WTC11 (cell line): Measurements from ENCODE around the gene RND1.

Source experiments
- ELF4 ChIP-seq: sonication (generic); formaldehyde crosslinking; IDR thresholded peaks from 2 replicates; pipeline ENCODE4 v1.8.1; 2022; ENCODE audit warnings: low read depth, mild to moderate bottlenecking, moderate library complexity, missing genetic modification reagents
- JUN ChIP-seq: sonication (generic); formaldehyde crosslinking; IDR thresholded peaks from 2 replicates; pipeline ENCODE4 v1.8.0; 2023; ENCODE audit warnings: mild to moderate bottlenecking, missing genetic modification reagents
- NFATC4 ChIP-seq: fragments of 250-450 bp; sonication (Bioruptor Pico); IDR thresholded peaks from 2 replicates; pipeline ENCODE4 v1.9.0; 2021; ENCODE audit warnings: mild to moderate bottlenecking
- TEAD4 ChIP-seq: sonication (generic); formaldehyde crosslinking; IDR thresholded peaks from 2 replicates; pipeline ENCODE4 v1.8.0; 2022; ENCODE audit warnings: mild to moderate bottlenecking, missing genetic modification reagents
- TF ChIP-seq, protein P1 (sequence below): fragments of 200-600 bp; IDR thresholded peaks from 2 replicates; pipeline ENCODE4 v1.8.0; 2022; ENCODE audit warnings: antibody characterized with exemption

GRCh38 chr12:48863291-48863690, 2.4 kb downstream of the RND1 start:
- TF ChIP-seq JUN (CRISPR knock-in tag) (no peak), NFATC4 (CRISPR knock-in tag) (no peak), ELF4 (CRISPR knock-in tag) (no peak), TEAD4 (CRISPR knock-in tag) (no peak)
- TF ChIP-seq, protein P1, sequence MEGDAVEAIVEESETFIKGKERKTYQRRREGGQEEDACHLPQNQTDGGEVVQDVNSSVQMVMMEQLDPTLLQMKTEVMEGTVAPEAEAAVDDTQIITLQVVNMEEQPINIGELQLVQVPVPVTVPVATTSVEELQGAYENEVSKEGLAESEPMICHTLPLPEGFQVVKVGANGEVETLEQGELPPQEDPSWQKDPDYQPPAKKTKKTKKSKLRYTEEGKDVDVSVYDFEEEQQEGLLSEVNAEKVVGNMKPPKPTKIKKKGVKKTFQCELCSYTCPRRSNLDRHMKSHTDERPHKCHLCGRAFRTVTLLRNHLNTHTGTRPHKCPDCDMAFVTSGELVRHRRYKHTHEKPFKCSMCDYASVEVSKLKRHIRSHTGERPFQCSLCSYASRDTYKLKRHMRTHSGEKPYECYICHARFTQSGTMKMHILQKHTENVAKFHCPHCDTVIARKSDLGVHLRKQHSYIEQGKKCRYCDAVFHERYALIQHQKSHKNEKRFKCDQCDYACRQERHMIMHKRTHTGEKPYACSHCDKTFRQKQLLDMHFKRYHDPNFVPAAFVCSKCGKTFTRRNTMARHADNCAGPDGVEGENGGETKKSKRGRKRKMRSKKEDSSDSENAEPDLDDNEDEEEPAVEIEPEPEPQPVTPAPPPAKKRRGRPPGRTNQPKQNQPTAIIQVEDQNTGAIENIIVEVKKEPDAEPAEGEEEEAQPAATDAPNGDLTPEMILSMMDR: no peak
